Measurements from ENCODE around the gene SLC5A6. TPM values are rescaled to one million over a fixed set of nuclear protein-coding genes. Genes with fewer than 3 reads are reported as not detected.

Gene SLC5A6
- total and polyA plus RNA-seq, 2 of the 4 experiments (the other 2 are of a cell fraction) = 28.8 to 34.2 TPM

DNA sequence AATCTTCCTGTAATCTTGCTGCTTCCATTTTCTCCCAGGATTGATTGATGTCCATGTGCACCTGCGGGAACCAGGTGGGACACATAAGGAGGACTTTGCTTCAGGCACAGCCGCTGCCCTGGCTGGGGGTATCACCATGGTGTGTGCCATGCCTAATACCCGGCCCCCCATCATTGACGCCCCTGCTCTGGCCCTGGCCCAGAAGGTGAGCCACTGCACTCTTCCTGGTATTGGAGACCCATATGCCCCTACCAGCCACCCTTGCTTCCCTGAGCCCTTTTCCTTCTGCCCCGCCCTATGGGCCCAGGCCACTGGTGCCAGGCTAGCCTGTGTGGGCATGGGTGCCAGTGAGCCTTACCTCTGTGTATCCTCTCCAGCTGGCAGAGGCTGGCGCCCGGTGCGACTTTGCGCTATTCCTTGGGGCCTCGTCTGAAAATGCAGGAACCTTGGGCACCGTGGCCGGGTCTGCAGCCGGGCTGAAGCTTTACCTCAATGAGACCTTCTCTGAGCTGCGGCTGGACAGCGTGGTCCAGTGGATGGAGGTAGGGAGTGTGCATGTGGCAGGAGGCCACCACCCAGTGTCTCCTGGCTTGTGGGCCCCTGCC, 25.4 kb upstream of the SLC5A6 start:
- Histone ChIP-seq H2AFZ (replicated peaks; ENCODE audit: low read length, poor library complexity) (no peak overlapping the region), H4K8ac (ENCODE audit: low read depth in 2 of 2, low read length in 2 of 2) (no peak overlapping the region), H3K79me1 (ENCODE audit: low read depth in 1 of 2, low read length in 2 of 2) (no peaks in the 10 kb centered on the region; a peak in 1 of 4 replicates), H3K9me1 (ENCODE audit: insufficient read depth, low read length) (no peaks in the 10 kb centered on the region), H3K36me3 (ENCODE audit: control insufficient read depth, insufficient read depth, low read length) (peaks cover 89% of the 10 kb centered on the region), H3K9me3 (ENCODE audit: control insufficient read depth, insufficient read depth, low read length) (no peaks in the 10 kb centered on the region), H2AK5ac (ENCODE audit: low read depth, low read length) (no peak overlapping the region), H3K18ac (ENCODE audit: low read depth, low read length) (no peak overlapping the region), H3K4me1 (ENCODE audit: control insufficient read depth, insufficient read depth, low read length) (no peaks in the 10 kb centered on the region), H3K27ac (ENCODE audit: insufficient read depth, low read length) (no peak overlapping the region), H4K20me1 (ENCODE audit: insufficient read depth, low read length) (no peaks in the 10 kb centered on the region; the same call in 1 of the 2 replicates), H3K23ac (ENCODE audit: low read depth, low read length) (no peak overlapping the region), H3K4me3 (ENCODE audit: insufficient read depth, low read depth, low read length) (no peak overlapping the region), H2BK20ac (ENCODE audit: low read depth, low read length) (no peak overlapping the region), H3K4me2 (ENCODE audit: low read depth, low read length) (no peak overlapping the region), H2BK5ac (ENCODE audit: low read depth, low read length, poor library complexity, severe bottlenecking) (no peak overlapping the region), H2BK15ac (ENCODE audit: low read depth, low read length) (no peak overlapping the region), H4K91ac (ENCODE audit: insufficient read depth, low read depth, low read length) (no peak overlapping the region), H3K14ac (replicated peaks; ENCODE audit: low read depth, low read length) (no peak overlapping the region), H3K4ac (ENCODE audit: low read depth, low read length) (no peak overlapping the region), H4K5ac (ENCODE audit: low read depth, low read length) (no peak overlapping the region), H3K56ac (ENCODE audit: extremely low read depth, insufficient read depth, low read length) (no peak overlapping the region), H3K27me3 (ENCODE audit: control insufficient read depth, insufficient read depth, low read length) (no peaks in the 10 kb centered on the region), H3K9ac (ENCODE audit: low read depth, low read length) (no peak overlapping the region), H2AK9ac (replicated peaks; ENCODE audit: low read depth, low read length, poor library complexity) (no peak overlapping the region), H2BK120ac (ENCODE audit: low read depth, low read length) (no peak overlapping the region)
- dilution Hi-C loops (cut with HindIII; ENCODE audit: low sequenced_read_pairs, unreplicated experiment) = no loop called here
- DNase-seq = no peak
- POLR2A ChIA-PET (ENCODE audit: unreplicated experiment) = no interaction called here
- intact Hi-C loops (cut with micrococcal nuclease) = no loop called here
- WGBS, 2 experiments (ENCODE audit: extremely low coverage in 2 of 2, insufficient read length in 1 of 2) = 100% methylated on average over 7 of the region's 15 CpGs; no CpG with 5 or more reads in 1 of the 2 experiments
- no TSS peak for BruUV-seq (replicated peaks)
- in situ Hi-C loops (cut with MboI; ENCODE audit: low sequenced_read_pairs) = no loop called here
- ATAC-seq (ENCODE audit: low read depth) = no peak
- CTCF ChIA-PET = no interaction called here
- no peak for TF ChIP-seq RAD21 (IDR thresholded peaks at IDR 0.05; ENCODE audit: low read length)
- no peak for TF ChIP-seq SMC3 (IDR thresholded peaks at IDR 0.05; ENCODE audit: low read depth, low read length)
- TF ChIP-seq RFX5 (IDR thresholded peaks at IDR 0.05; ENCODE audit: low read depth, low read length) = no peak
- no peak for TF ChIP-seq MXI1 (IDR thresholded peaks at IDR 0.05; ENCODE audit: borderline replicate concordance, low read depth, low read length)
- TF ChIP-seq, protein P1, sequence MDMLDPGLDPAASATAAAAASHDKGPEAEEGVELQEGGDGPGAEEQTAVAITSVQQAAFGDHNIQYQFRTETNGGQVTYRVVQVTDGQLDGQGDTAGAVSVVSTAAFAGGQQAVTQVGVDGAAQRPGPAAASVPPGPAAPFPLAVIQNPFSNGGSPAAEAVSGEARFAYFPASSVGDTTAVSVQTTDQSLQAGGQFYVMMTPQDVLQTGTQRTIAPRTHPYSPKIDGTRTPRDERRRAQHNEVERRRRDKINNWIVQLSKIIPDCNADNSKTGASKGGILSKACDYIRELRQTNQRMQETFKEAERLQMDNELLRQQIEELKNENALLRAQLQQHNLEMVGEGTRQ (IDR thresholded peaks at IDR 0.05; ENCODE audit: low read depth, low read length) = no peak
- no peak for TF ChIP-seq BHLHE40 (IDR thresholded peaks at IDR 0.05; ENCODE audit: low read depth, low read length)
- no peak for TF ChIP-seq RCOR1 (IDR thresholded peaks at IDR 0.05; ENCODE audit: insufficient replicate concordance, low read length)

All from IMR-90 (cell line).